Right ventricle myocardium inferior (tissue), 1 donor: ENCODE results near the gene CSRP1. TPM values are rescaled to one million over a fixed set of nuclear protein-coding genes. Genes with fewer than 3 reads are reported as not detected.
A peak's percentile ranks its signal among the peaks of the same experiment; 100 is the strongest.
"Not testable (repeated sequence)": the region's sequence is repeated elsewhere in the genome, so short reads cannot be mapped to it uniquely, and the experiment has no call there.

Experiments used
- ATAC-seq: fragments of 200-7000 bp; cut with Tn5 transposase; one replicate; pipeline ENCODE4 v1.9.1; 2020; ENCODE audit warnings: mild to moderate bottlenecking, moderate library complexity
- DNase-seq: peaks from one replicate; pipeline ENCODE4 v3.0.0; 2021; ENCODE audit errors: missing footprints
- intact Hi-C: fragments of 100-400 bp; cut with DNase I; formaldehyde crosslinking; loops from one replicate; pipeline ENCODE4 v1.11.0; 2022
- long read RNA-seq: library from polyadenylated mRNA; unstranded; transcript quantifications from one replicate; pipeline ENCODE4 v2.0.0, GENCODE V29; 2021
- total RNA-seq: library from RNA; stranded (reverse); fragmentation: NEBNext Ultra II Directional; extraction: Animal tissue kit (Norgen Biotek cat#: 25700); gene quantifications from one replicate; pipeline ENCODE4 v1.2.1, GENCODE V29; 2021
- donor health status: DM: no; HTN: yes; CAD: no; lungs with severe emphysema.

The CSRP1 gene
- 64.6 TPM for total RNA-seq
- long read RNA-seq, transcript CSRP1-201 (6 exons, 1,952 nt) = major isoform, 45 of 50 reads
- long read RNA-seq, partial matches to known transcripts = 2 of 50 reads
- long read RNA-seq, other reads (novel, unspliced or antisense) = 3 of 50 reads

DNA sequence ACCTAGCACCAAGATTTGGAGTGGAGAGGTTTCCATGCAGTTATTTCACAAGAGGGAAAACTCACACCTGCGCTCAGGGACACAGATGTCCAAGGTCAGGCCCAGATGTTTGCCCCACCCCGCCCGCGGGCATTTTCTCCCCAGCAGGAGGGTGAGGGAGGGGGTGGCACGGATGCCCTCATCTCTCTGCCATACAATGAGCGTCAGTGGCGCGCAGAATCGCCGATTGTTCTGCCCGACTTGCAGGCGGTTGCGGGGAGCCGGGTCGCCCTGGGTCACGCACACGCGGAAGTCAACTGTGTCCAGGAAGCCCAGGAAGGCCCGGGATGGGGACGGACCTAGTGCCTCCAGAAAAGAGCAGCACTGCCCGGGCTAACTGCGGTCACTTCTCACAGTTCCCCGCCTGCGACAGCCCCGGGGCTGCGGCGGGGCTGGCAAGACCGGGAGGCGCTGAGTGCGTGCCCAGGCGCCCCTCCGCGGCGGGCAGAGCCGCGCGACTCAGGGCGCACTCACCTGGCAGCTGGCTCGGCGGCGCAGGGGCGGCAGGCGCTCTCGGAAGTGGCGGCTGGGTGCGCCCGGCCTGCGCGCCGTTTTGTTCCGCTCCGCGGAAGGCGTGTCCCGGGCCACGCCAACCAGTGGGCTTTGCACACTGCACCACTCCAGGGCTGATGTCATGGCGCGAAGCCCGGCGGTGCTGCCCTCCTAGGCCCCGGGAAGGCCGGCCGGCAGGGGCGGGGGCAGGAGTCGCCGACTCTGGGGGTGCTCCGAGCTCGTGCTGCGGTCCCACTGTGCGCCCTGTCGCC, at the start of gene CSRP1:
Gene CSRP1, minus strand, starts transcription at position 567 of the 803 bp plus-strand sequence. CDS start 10,820 bp downstream, outside the sequence.
- intact Hi-C loops = no loop called here
- peak; percentile 94 for ATAC-seq
- DNase-seq = peak; percentile 92

DNA sequence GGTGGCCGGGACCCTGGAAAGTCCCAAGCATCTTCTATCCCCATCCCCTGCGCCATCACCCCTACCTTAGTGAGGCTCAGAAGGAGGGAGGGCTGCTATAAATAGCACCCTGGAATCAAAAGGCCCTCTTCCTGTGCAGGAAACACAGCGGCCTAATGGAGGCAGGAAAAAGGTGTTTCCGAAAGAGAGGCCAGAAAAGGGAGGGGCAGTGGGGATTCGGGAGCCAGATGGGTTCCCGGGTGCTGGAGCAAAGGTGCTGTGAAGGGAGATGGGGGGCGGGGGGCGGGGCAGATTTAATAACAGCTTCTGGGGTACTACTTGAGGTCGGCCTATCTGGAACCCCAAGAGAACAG, 48.6 kb upstream of the CSRP1 start:
- ATAC-seq = no peak
- DNase-seq = no peak

GRCh38 chr1:201554789-201555592, 48.1 kb upstream of the CSRP1 start:
- ATAC-seq = no peak
- intact Hi-C loops = loop anchor here (2.0 kb wide), 1 partner anchor 16 kb away; the partner anchor contains the start of gene NAV1

More for the DNA sequence above, 48.6 kb upstream of the CSRP1 start:
- intact Hi-C loops = loop anchor here (2.0 kb wide), 1 partner anchor 17 kb away; the partner anchor contains the start of gene NAV1

DNA sequence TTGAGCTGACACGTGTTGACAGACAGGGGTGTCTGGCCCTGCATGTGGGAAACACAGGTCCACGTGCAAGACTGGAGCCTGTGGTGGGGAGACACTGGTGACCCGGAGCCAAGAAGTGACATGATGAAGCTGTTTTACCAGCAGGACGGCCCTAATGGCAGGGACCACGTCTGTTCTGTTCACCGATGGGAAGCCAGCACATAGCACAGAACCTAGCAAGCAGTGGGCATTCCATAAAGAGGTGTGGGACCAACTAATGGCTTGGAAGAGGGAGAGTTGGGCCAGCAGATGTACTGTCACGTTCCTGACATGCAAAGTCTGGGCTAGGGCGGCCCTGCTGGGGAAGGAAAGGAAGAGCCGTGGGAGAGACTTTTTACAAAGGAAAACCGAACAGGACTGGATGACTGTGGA, 47.3 kb upstream of the CSRP1 start:
- no peak for DNase-seq
- intact Hi-C loops = loop anchor here (2.0 kb wide), 1 partner anchor 15 kb away; the partner anchor contains the start of gene NAV1
- peak; percentile 62 for ATAC-seq

More at GRCh38 chr1:201554789-201555592, 48.1 kb upstream of the CSRP1 start:
- DNase-seq = no peak

DNA sequence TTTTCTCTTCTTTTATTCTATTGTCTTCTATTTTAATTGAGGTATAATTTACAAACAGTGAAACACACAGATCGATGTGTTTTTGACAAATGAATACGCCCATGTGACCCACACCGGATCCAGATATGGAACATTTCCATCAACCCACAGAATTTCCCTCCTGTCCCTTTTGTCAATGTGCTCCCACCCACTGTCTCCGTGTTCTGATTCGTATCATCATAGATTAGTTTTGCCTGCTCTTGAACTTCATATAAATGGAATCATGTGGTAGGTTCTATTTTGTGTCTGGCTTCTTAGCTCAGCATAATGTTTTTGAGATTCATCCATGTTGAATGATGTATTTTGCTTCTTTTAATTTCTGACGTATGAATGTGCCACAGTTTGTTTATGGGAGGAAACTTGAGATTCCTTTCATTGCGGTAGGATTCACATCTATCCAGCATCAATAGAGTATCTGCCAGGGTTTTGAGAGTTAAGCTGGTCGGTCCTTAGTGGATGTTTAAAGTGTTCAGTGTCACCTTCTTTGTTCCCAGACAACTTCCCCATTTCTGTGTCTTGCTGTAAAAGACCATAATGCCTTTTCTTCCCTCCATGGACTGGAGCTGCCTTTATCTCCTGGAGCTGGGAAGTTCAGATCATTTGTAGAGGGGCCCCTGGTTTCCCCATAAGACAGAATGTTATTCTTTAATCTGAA, 46.7 kb upstream of the CSRP1 start:
- DNase-seq = no peak
- intact Hi-C loops = loop anchor here (2.0 kb wide), 1 partner anchor 15 kb away; the partner anchor contains the start of gene NAV1
- no peak for ATAC-seq

GRCh38 chr1:201552941-201553351, 46.0 kb upstream of the CSRP1 start:
- DNase-seq (no peak), ATAC-seq (no peak)
- intact Hi-C loops = no loop called here

GRCh38 chr1:201551877-201552731, 45.2 kb upstream of the CSRP1 start:
- DNase-seq (no peak), ATAC-seq (no peak)
- intact Hi-C loops = no loop called here

DNA sequence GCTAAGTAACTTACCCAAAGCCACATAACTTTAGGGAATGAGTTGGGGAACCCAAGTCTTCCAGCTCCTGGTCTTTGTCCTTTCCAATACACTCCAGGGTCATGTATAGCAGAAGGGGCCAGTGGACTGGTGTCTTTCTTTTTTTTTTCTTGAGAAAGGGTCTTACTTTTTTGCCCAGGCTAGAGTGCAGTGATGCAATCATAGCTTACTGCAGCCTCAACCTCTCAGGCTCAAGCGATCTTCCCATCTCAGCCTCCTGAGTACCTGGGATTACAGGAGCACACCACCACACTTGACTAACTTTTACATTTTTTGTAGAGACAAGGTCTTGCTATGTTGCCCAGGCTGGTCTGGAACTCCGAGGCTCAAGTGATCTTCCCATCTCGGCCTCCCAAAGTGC, 44.2 kb upstream of the CSRP1 start:
- ATAC-seq = no peak
- intact Hi-C loops = no loop called here

GRCh38 chr1:201549522-201549921, 42.6 kb upstream of the CSRP1 start:
- ATAC-seq, intact Hi-C loops, DNase-seq: not testable (repeated sequence)

More for the DNA sequence above, 44.2 kb upstream of the CSRP1 start:
- no peak for DNase-seq

- intact Hi-C loops = no loop called here
- no peak for DNase-seq
- ATAC-seq = no peak
Measured at GRCh38 chr1:201545851-201546492, 39.0 kb upstream of the CSRP1 start.

GRCh38 chr1:201544710-201545109, 37.8 kb upstream of the CSRP1 start:
- no peak for ATAC-seq
- intact Hi-C loops = no loop called here
- DNase-seq = no peak

DNA sequence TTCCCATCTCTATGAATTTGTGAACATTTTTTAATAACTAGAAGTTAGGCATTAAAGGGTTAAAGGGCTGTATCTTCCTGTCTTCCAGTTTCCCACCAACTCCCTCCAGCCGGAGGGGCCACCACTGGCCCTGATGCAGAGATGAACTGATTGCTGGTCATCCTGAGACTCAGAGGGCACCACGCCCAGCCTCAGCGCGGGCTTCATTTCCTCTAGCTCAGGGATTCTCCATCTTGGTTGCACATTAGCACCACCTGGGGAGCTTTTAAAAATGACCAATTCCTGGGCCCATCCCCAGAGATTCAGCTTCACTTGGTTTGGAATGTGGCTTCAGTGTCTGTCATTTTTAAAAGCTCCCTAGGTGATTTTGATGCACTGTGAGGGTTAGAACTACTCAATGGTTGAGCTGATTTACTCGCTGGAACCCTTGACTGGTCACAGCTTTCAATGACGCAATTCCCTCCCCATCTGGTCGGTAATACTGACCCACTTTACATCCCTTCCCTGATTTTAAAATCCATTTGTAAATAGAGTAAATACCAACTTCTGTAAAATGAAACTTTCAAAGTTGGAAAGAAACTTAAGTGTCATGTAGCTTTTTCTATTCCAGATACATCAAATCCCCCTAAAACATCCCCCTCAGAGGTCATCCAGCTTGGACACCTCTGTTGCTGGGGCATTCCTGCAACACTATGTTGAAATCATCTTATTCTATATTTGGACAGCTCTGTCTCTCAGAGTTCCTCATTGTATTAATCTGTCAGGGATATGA, 37.1 kb upstream of the CSRP1 start:
- ATAC-seq (no peak), DNase-seq (no peak)
- intact Hi-C loops = no loop called here

GRCh38 chr1:201542309-201543035, 35.5 kb upstream of the CSRP1 start:
- DNase-seq = no peak
- intact Hi-C loops = no loop called here
- ATAC-seq = peak; percentile 34

GRCh38 chr1:201540846-201541735, 34.2 kb upstream of the CSRP1 start:
- ATAC-seq = no peak
- no peak for DNase-seq
- intact Hi-C loops = no loop called here
